CD4-positive, alpha-beta T cell treated with Interferon gamma for 1 hour (primary cell): ENCODE measurements around the gene ROPN1L.

ENCODE experiments used
- DNase-seq: peaks from one replicate; pipeline ENCODE4 v3.0.0-alpha.2; 2020

Gene ROPN1L

DNA sequence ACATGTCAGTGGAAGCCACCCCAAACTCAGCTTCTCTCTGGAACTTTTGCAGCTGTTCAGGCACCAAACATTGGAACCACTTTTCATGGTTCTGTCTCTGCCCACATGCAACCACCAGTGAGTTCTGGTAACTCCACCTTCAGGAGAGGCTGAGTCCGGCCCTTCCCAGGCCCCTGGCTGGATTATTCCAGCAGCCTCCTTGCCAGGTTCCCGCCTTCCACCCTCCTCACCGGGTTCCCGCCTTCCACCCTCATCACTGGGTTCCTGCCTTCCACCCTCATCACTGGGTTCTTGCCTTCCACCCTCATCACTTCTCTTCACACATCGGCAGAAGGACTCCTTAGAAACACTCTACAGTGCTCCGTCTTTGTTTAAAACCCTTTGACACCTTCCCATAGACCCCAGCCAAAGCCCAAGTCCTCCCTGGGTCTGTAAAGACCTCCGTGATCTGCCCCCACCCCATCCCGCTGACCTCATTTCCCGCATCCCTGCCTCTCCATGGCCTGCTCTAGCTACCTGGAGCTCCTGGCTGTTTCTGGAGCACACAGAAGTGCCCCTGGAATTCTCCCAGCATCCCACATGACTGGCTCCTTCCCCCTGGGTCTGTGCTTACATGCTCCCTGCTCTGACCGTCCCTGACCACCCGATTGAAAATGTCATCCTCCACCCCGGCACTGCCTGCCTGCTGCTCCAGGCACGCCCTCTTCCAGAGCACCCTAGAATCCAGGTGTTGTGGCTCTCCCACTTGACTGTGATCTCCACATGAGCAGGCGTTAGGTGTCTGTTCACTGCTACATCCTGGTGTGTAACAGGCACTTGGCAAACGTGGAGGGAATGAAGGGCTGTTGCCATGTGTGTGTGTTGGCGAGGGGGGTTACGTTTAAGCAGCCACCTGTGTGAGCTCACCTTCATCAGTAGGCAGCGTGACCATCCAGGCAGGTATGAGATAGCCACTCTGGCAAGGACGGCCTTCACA is 17.7 kb downstream of the ROPN1L start:
- no peak for DNase-seq

- no peak for DNase-seq
Observed at GRCh38 chr5:10460252-10460906, 18.7 kb downstream of the ROPN1L start.

- DNase-seq = no peak
Observed at GRCh38 chr5:10461041-10461440, 19.4 kb downstream of the ROPN1L start.

DNA sequence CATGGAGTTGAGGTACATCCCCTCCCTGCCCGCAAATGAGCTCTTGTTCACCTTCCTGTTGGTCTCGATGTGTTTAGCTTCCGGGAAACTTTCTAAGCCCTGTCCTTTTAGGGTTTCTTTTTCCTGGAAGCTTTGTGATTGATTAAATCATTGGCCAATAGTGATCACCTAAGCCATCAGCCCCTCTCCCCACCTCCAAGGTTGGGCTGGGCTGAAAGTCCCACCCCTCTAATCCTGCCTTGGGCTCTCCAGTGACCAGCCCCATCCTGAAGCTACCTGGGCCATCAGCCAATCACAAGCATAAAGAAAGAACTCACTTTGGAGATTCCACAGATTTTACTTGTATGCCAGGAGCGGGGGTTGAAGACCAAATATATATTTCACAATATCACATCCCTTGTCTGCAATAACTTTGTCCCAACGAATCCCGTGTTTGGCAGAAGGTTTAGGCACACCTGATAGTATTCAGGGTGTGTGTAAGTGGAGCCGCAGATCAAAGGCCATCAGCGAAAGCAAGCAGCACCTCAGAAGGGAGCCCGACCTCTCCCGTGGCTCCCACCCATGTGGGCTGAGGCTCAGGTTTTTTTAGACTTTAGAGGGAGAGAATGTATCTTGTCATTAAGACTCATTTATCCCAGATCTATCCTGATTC is 20.4 kb downstream of the ROPN1L start:
- no peak for DNase-seq

GRCh38 chr5:10463566-10463965 is 21.9 kb downstream of the ROPN1L start:
- DNase-seq = no peak

DNA sequence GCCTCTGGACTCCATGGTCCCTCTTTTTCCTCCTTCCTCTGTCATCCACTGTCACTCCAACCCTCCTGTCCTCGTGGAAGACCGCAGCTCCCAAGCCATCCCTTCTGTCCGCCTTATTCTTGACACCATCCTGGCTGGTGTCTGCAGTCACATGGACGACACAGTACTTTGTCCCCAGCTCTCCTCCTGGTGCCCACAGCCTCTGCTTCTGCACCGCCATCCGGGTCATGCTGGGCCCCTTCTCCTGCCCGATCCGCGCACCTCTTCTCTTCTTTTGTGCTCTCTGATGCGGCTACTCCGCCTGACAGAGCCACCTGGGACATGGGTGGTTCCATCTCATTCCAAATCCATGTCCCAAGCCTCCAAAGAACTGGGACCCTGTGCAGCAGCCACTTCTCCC is 22.5 kb downstream of the ROPN1L start:
- no peak for DNase-seq

DNA sequence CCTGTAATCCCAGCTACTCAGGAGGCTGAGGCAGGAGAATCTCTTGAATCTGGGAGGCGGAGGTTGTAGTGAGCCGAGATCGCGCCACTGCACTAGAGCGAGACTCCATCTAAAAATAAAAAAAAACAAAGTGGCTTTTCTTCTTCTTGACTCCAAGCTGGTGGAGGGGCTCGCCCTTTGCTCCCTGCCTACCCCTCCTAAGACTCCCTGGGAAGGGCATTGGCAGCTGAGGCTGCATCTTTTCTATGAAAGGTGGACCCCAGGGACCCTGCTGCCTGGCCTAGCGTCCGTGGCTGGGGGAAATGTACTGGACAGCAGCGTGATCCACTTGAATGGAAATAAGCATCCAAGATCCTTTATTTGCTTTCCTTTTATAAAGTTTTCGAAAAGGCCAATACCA is 24.0 kb downstream of the ROPN1L start:
- DNase-seq = no peak

- no peak for DNase-seq
Observed at GRCh38 chr5:10466446-10467073, 24.9 kb downstream of the ROPN1L start.

- DNase-seq = no peak
Observed at GRCh38 chr5:10467281-10468198, 25.9 kb downstream of the ROPN1L start.

DNA sequence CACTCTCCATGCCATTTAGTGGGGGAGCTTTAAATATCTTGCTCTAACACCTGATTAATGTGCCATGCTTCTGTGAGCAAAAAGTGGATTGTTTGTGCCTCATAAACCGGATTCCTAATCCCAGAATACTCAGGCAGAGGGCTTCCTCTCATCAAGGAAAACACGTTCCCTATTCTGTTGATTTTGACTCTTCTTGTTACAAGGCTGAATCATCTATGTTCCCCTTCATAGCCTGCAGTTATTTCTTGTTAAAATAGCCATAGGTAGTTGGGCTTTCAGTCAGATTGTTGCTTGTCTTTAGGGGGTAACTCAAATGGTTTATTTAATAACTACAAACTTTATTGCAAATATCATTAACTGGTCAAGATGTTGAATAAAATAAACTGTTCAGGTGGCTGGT is 26.6 kb downstream of the ROPN1L start:
- DNase-seq = no peak

DNA sequence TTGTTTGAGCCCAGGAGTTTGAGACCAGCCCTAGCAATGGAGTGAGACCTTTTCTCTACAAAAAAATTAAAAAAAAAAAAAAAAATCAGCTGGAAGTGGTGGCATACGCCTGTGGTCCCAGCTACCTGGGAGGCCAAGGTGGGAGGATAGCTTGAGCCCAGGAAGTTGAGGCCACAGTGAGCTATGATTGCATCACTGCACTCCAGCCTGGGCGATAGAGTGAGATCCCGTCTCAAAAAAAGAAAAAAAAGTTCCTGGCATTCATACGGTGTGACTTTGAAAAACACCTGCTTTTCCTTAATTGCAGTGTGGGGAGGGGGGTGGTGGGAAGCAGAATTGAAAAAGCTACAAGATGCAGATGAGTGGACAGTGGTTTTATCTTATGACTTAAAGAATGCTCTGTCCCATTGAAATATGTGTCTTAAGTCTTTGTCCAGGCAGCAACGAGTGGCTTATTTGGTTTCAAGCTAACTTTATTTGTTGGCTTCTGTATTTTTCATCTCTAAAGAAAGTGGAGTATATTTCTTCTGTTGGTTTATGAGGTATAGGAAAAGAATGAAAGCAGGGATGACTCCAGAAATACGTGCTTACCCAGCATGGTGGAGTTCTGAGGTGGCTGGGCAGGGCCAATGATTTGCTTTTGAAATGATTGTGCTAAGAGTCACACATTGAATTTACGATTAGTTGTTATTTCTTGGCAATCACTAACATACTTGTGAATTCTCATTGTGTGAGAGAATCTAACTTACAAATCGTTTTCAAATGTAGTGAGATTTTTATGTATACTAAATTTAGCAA is 27.8 kb downstream of the ROPN1L start:
- DNase-seq = no peak

- no peak for DNase-seq
Observed at GRCh38 chr5:10470669-10471068, 29.0 kb downstream of the ROPN1L start.

DNA sequence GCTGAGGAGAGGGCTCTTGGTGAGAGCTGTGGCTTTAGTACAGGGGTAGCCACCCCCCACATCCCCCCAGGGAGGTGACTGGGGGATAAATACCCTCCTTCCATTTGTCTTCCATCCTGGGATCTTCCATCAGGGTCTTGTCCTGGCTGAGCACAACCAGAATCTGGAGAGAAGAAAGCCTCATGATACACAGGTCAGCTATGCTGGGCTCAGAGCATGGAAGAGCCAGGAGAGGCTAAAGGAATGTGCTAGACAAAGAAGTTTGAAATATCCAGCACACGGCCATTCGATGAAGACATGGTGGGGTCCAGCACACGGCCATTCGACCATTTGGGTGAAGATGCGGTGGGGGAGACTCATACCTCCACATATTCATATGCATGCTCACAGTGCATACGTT is 30.0 kb downstream of the ROPN1L start:
- DNase-seq = no peak

GRCh38 chr5:10474521-10475075 is 32.9 kb downstream of the ROPN1L start:
- DNase-seq = no peak

GRCh38 chr5:10475931-10476676 is 34.4 kb downstream of the ROPN1L start:
- DNase-seq = no peak

- DNase-seq = no peak
Observed at GRCh38 chr5:10476878-10477277, 35.2 kb downstream of the ROPN1L start.

- DNase-seq = no peak
Observed at GRCh38 chr5:10477943-10478342, 36.3 kb downstream of the ROPN1L start.

- DNase-seq = no peak
Observed at GRCh38 chr5:10478436-10478835, 36.8 kb downstream of the ROPN1L start.

GRCh38 chr5:10479154-10479721 is 37.6 kb downstream of the ROPN1L start:
- no peak for DNase-seq
